Transverse colon (tissue), 4 donors: ENCODE measurements around the gene S1PR4. TPM values are rescaled to one million over a fixed set of nuclear protein-coding genes. Genes with fewer than 3 reads are reported as not detected.

Experiments
- DNase-seq: peaks from one replicate; pipeline ENCODE4 v3.0.0-alpha.2; 2019
- H3K27ac ChIP-seq, 4 donors: fragments of 200-600 bp; sonication (generic); 2 replicates each; pipeline ENCODE4 v1.5.1; 2016 to 2018; ENCODE audit warnings: inconsistent platforms in 4 of 4
- H3K27me3 ChIP-seq: fragments of 200-600 bp; sonication (generic); 2 replicates; pipeline ENCODE4 v1.5.1; 2017; ENCODE audit warnings: inconsistent platforms
- H3K36me3 ChIP-seq, 4 donors: fragments of 200-600 bp; sonication (generic); 2 replicates each; pipeline ENCODE4 v1.5.1; 2017 to 2019; ENCODE audit warnings: inconsistent platforms in 4 of 4
- H3K4me1 ChIP-seq, 4 donors: fragments of 200-600 bp; sonication (generic); 2 replicates each; pipeline ENCODE4 v1.5.1; 2017 to 2020; ENCODE audit warnings: inconsistent platforms in 4 of 4
- H3K4me3 ChIP-seq, 4 donors: fragments of 200-600 bp; sonication (generic); 1 replicate in 1 of 4; 2 replicates in 3 of 4; pipeline versions ENCODE4 v1.5.1 to v1.6.1; 2017 to 2019; ENCODE audit warnings: inconsistent platforms in 4 of 4
- H3K9me3 ChIP-seq, 2 donors: fragments of 200-600 bp; sonication (generic); 2 replicates each; pipeline ENCODE4 v1.5.1; 2017 to 2019; ENCODE audit warnings: inconsistent platforms in 2 of 2
- CTCF ChIP-seq, 5 experiments: fragments of 200-600 bp in 3 of 5; fragments of 450-650 bp in 2 of 5; sonication (generic) in 3 of 5; IDR thresholded peaks; 1 replicate in 2 of 5; 2 replicates in 3 of 5; pipeline ENCODE4 v1.5.1; 2016 to 2017; ENCODE audit warnings: antibody characterized with exemption in 5 of 5, inconsistent platforms in 3 of 5, mild to moderate bottlenecking in 2 of 5, moderate library complexity in 1 of 5
- EP300 ChIP-seq: sonication (generic); formaldehyde crosslinking; IDR thresholded peaks from one replicate; pipeline ENCODE4 v1.6.1; 2017; ENCODE audit warnings: antibody characterized with exemption, low read depth
- POLR2A ChIP-seq: fragments of 450-650 bp; IDR thresholded peaks from one replicate; pipeline ENCODE4 v1.6.1; 2016; ENCODE audit warnings: antibody characterized with exemption, mild to moderate bottlenecking, moderate library complexity
- POLR2AphosphoS5 ChIP-seq, 3 donors: sonication (generic); formaldehyde crosslinking; IDR thresholded peaks; one replicate each; pipeline ENCODE4 v1.6.1; 2016; ENCODE audit warnings: antibody characterized with exemption in 3 of 3
- WGBS, 2 donors: methylation state at CpG; one replicate each; pipeline ENCODE4 v1.1.5; 2018; ENCODE audit warnings: low coverage in 1 of 2; 5-methylcytosine and 5-hydroxymethylcytosine counted together
- in situ Hi-C, 4 donors: fragments of 200-750 bp; cut with MboI; loops; one replicate each; pipeline versions ENCODE4 v1.15.0 to v1.15.1; 2017; ENCODE audit warnings: low sequenced_read_pairs in 3 of 4, low pct_ligation_motif_present in 1 of 4, low pct_unique_long_range_greater_than_20kb in 1 of 4
- intact Hi-C: fragments of 100-400 bp; cut with DNase I; formaldehyde crosslinking; loops from one replicate; pipeline ENCODE4 v1.15.1; 2023; ENCODE audit warnings: low total_unique reads
- total RNA-seq, 4 donors: library from RNA; depleted of rRNA; stranded (reverse); fragments of >200 nt; gene quantifications; one replicate each; pipeline ENCODE4 v1.1.0, GENCODE V29; 2016

S1PR4 gene
- total RNA-seq, 4 donors from 2014 or later: 0.68 to 14.6 (median 6.0) TPM; not detected in 1

- no peak for DNase-seq
- H3K27ac ChIP-seq: peak overlapping the region; percentile 61 to 74 (median 63)
- no peaks in the 10 kb centered on the region for H3K27me3 ChIP-seq
Observed at GRCh38 chr19:3178973-3179738, 587 bp downstream of the S1PR4 start.

DNA sequence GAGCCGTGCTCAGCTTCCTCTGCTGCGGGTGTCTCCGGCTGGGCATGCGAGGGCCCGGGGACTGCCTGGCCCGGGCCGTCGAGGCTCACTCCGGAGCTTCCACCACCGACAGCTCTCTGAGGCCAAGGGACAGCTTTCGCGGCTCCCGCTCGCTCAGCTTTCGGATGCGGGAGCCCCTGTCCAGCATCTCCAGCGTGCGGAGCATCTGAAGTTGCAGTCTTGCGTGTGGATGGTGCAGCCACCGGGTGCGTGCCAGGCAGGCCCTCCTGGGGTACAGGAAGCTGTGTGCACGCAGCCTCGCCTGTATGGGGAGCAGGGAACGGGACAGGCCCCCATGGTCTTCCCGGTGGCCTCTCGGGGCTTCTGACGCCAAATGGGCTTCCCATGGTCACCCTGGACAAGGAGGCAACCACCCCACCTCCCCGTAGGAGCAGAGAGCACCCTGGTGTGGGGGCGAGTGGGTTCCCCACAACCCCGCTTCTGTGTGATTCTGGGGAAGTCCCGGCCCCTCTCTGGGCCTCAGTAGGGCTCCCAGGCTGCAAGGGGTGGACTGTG, 1.2 kb downstream of the S1PR4 start:
- peaks cover 11 to 20% (median 18%) of the 10 kb centered on the region in 4 donors for H3K4me1 ChIP-seq
- DNase-seq: no peak
- in situ Hi-C loops (no loop called here), intact Hi-C loops (no loop called here)
- 40 to 77% methylated on average over 1 to 31 of the region's 31 CpGs for WGBS, 2 donors
- peak overlapping the region in 3 of 4 donors; percentile 10 to 40 (median 25) for H3K4me3 ChIP-seq
- no peak for TF ChIP-seq EP300
- no peak for TF ChIP-seq POLR2A
- no peak for TF ChIP-seq CTCF (IDR thresholded peaks at IDR 0.05)
- no peak for TF ChIP-seq POLR2AphosphoS5 (IDR thresholded peaks at IDR 0.05)
- H3K36me3 ChIP-seq: no peaks in the 10 kb centered on the region
- peak overlapping the region; percentile 61 to 74 (median 63) for H3K27ac ChIP-seq
- no peaks in the 10 kb centered on the region for H3K27me3 ChIP-seq
- H3K9me3 ChIP-seq: no peaks in the 10 kb centered on the region

More at GRCh38 chr19:3178973-3179738, 587 bp downstream of the S1PR4 start:
- intact Hi-C loops: no loop called here
- Histone ChIP-seq H3K9me3 (no peaks in the 10 kb centered on the region), H3K4me3 (peak overlapping the region in 3 of 4 donors; percentile 10 to 40 (median 25)), H3K4me1 (peaks cover 11 to 18% (median 16%) of the 10 kb centered on the region in 4 donors), H3K36me3 (no peaks in the 10 kb centered on the region)
- in situ Hi-C loops: no loop called here
- 58 to 80% methylated on average over 1 to 28 of the region's 52 CpGs for WGBS, 2 donors
- no peak for TF ChIP-seq EP300
- TF ChIP-seq CTCF (IDR thresholded peaks at IDR 0.05): no peak
- TF ChIP-seq POLR2A: peak; percentile 2
- no peak for TF ChIP-seq POLR2AphosphoS5 (IDR thresholded peaks at IDR 0.05)

- in situ Hi-C loops (no loop called here), intact Hi-C loops (no loop called here)
- Histone ChIP-seq H3K27me3 (no peaks in the 10 kb centered on the region), H3K9me3 (no peaks in the 10 kb centered on the region), H3K36me3 (no peaks in the 10 kb centered on the region), H3K4me3 (no peak overlapping the region), H3K27ac (no peak overlapping the region), H3K4me1 (peaks cover 21 to 33% (median 31%) of the 10 kb centered on the region in 4 donors)
- WGBS, 2 donors: 77% methylated on average over 12 to 13 of the region's 13 CpGs
- no peak for TF ChIP-seq POLR2A
- TF ChIP-seq POLR2AphosphoS5 (IDR thresholded peaks at IDR 0.05): no peak
- TF ChIP-seq EP300: no peak
- TF ChIP-seq CTCF (IDR thresholded peaks at IDR 0.05): no peak
- no peak for DNase-seq
Observed at GRCh38 chr19:3183721-3184641, 5.4 kb downstream of the S1PR4 start.
